SH-SY5Y (cell line): Measurements from ENCODE around the gene ADARB1.

ENCODE experiments used
- GATA2 ChIP-seq: IDR thresholded peaks from 2 replicates; pipeline ENCODE4 v1.6.1; 2011; ENCODE audit warnings: mild to moderate bottlenecking, low read depth, low read length
- GATA3 ChIP-seq: IDR thresholded peaks from 2 replicates; pipeline ENCODE4 v1.6.1; 2011; ENCODE audit warnings: low read depth, mild to moderate bottlenecking, low read length, moderate library complexity

GRCh38 chr21:45064618-45065399 is 9.6 kb upstream of the ADARB1 start:
- TF ChIP-seq GATA2 (no peak), GATA3 (no peak)
